Activated naive CD8-positive, alpha-beta T cell treated with anti-CD3 and anti-CD28 coated beads for 36 hours (primary cell): ENCODE measurements around the gene CTNND2. TPM values are rescaled to one million over a fixed set of nuclear protein-coding genes. Genes with fewer than 3 reads are reported as not detected.
"Not testable (repeated sequence)": the region's sequence is repeated elsewhere in the genome, so short reads cannot be mapped to it uniquely, and the experiment has no call there.

Source experiments
- DNase-seq: peaks from one replicate; pipeline ENCODE4 v3.0.0; 2021
- H3K27ac Mint-ChIP-seq: one replicate; pipeline ENCODE4 v1.8.0; 2022; ENCODE audit warnings: mild to moderate bottlenecking, moderate library complexity, mixed read lengths
- H3K27me3 Mint-ChIP-seq: one replicate; pipeline ENCODE4 v1.8.0; 2022; ENCODE audit warnings: mild to moderate bottlenecking, mixed read lengths
- H3K36me3 Mint-ChIP-seq: one replicate; pipeline ENCODE4 v1.8.0; 2021; ENCODE audit warnings: mild to moderate bottlenecking, mixed read lengths
- H3K4me1 Mint-ChIP-seq: one replicate; pipeline ENCODE4 v1.8.0; 2021; ENCODE audit warnings: mixed read lengths
- H3K4me3 Mint-ChIP-seq: one replicate; pipeline ENCODE4 v1.8.0; 2022; ENCODE audit warnings: mild to moderate bottlenecking, moderate library complexity, mixed read lengths
- H3K9me3 Mint-ChIP-seq: one replicate; pipeline ENCODE4 v1.8.0; 2022; ENCODE audit warnings: mixed read lengths
- total RNA-seq, 2 experiments: library from RNA; stranded (reverse); gene quantifications; one replicate each; pipeline ENCODE4 v1.2.3, GENCODE V29; 2021

Gene CTNND2
- total RNA-seq, 2 experiments from 2014 or later: not detected

- DNase-seq: no peak
- H3K27ac Mint-ChIP-seq: no peak overlapping the region
- H3K4me3 Mint-ChIP-seq: no peak overlapping the region
Measured at GRCh38 chr5:11335881-11336760, 568.1 kb downstream of the CTNND2 start.

DNA sequence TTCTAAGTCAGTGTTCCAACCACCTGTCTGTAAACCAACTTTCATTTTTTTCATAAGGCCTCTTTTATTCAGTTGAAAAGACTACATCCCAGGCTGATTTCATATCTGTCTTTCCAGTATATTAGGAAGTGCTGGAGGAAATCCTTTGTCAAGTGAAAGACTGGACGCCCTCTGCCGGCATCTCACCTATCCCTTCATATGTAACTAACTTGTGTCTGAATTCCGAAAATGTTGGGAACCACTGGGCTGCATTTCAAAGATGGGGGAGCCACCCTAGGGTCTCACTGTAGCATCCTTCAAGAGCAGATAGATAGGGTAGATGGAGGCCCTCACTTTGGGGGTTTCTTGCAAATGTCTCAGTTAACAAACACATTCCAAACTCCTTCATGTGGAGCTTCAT lies 569.8 kb downstream of the CTNND2 start:
- Mint-ChIP-seq H3K27me3 (no peaks in the 10 kb centered on the region), H3K27ac (no peak overlapping the region), H3K4me1 (no peaks in the 10 kb centered on the region), H3K4me3 (no peak overlapping the region), H3K9me3 (no peaks in the 10 kb centered on the region), H3K36me3 (no peaks in the 10 kb centered on the region)
- no peak for DNase-seq

More at GRCh38 chr5:11335881-11336760, 568.1 kb downstream of the CTNND2 start:
- H3K4me1 Mint-ChIP-seq: no peaks in the 10 kb centered on the region
- H3K27me3 Mint-ChIP-seq: peaks cover 4% of the 10 kb centered on the region
- H3K9me3 Mint-ChIP-seq: no peaks in the 10 kb centered on the region
- H3K36me3 Mint-ChIP-seq: no peaks in the 10 kb centered on the region

DNA sequence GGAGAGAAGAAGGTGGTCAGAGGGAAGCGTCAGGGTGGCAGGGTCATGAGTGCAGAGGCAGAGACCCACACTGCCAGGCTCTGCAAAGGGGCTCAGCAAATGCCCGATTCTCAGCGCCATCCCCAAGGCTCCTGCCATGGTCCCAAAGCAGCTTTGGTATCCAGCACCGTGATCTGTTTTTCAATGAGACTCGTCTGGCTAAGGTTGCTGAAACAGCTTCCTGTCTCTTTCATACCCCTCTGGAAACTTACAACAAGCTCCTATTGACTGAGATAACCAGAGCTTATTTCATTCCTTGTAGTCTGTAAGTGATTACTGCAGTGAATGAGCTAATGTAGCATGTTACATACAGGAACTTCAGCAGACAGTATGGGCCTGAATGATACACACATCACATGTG lies 574.6 kb downstream of the CTNND2 start:
- no peaks in the 10 kb centered on the region for H3K27me3 Mint-ChIP-seq
- no peak overlapping the region for H3K4me3 Mint-ChIP-seq
- no peaks in the 10 kb centered on the region for H3K36me3 Mint-ChIP-seq

DNA sequence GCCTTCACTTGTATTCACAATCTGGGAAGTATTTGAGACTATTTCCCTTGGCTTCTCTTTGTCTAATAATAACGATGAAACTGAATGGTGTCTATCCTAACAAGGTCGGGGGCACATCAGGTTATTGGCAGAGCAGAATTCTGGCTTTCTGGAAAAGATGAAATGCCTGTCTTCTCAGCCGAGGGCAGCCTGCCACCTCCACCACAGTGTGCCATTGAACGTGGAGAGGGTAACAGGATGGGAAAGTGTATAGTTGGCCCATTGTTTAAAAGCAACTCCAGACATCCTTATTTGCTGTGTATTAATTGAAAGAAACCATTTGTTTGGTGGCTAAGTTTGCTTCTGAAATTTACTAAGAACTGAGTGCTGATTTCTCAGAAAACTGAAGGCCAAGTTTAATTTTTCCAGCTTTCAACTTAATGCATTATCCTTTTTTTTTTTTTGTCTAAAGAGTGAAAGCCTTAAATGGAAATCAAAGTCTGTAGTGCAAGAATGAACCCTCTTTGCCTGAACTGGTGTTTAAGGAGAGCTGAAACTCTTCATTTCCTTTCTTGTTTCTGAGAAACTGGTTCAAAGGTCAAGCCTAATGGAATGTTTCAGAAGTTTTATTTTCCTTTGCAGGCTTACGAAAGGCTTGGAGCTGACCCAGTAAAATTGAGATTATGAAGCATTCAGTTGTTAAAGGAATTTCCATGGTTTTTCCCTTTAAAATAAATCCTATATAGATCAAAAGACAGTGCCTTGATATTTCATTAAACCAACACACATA lies 579.5 kb downstream of the CTNND2 start:
- Mint-ChIP-seq H3K4me1 (no peaks in the 10 kb centered on the region), H3K36me3 (no peaks in the 10 kb centered on the region), H3K4me3 (no peak overlapping the region), H3K27me3 (no peaks in the 10 kb centered on the region), H3K9me3 (no peaks in the 10 kb centered on the region), H3K27ac (no peak overlapping the region)
- DNase-seq: no peak

More for the DNA sequence above, 574.6 kb downstream of the CTNND2 start:
- no peaks in the 10 kb centered on the region for H3K4me1 Mint-ChIP-seq
- H3K27ac Mint-ChIP-seq: no peak overlapping the region
- no peaks in the 10 kb centered on the region for H3K9me3 Mint-ChIP-seq
- DNase-seq: no peak

- Mint-ChIP-seq H3K4me1 (no peaks in the 10 kb centered on the region), H3K27ac (no peak overlapping the region), H3K9me3 (no peaks in the 10 kb centered on the region), H3K36me3 (no peaks in the 10 kb centered on the region), H3K27me3 (no peaks in the 10 kb centered on the region), H3K4me3 (no peak overlapping the region)
- no peak for DNase-seq
Measured at GRCh38 chr5:11323761-11324160, 580.5 kb downstream of the CTNND2 start.

- no peak overlapping the region for H3K4me3 Mint-ChIP-seq
- no peaks in the 10 kb centered on the region for H3K36me3 Mint-ChIP-seq
- H3K27me3 Mint-ChIP-seq: no peaks in the 10 kb centered on the region
- no peak for DNase-seq
- H3K4me1 Mint-ChIP-seq: no peaks in the 10 kb centered on the region
- H3K27ac Mint-ChIP-seq: no peak overlapping the region
- H3K9me3 Mint-ChIP-seq: no peaks in the 10 kb centered on the region
Measured at GRCh38 chr5:11322133-11322532, 582.1 kb downstream of the CTNND2 start.

DNA sequence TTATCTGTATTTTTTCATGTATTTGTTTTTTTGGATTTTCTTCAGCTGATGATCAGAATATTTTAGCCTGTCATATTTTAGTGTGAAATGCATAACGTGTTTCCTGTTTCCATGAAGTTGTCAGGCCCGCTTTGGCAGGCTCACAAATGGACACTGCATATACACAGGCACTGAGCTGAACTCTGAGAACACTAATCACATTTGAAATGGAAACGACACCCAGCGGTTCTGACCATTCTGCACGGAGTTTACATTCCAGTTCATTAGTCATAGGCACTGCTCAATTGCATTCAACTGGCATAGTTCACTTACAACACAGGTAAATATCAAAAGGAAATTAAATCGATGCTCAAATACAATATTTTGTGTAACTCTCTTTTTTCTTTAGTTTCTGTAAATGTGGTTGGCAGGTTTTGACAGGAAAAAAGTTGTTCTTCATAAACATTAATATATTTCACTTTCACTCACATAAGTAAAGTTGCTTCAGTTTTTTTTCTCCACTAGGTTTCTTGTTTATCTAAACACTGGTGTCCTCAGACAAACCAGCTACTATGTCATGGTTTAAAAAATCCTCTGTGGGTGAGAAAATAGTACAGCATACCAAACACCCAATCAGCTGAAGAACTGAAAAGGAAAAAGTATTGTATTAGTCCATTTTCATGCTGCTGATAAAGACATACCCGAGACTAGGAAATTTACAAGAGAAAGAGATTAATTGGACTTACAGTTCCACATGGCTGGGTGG lies 584.2 kb downstream of the CTNND2 start:
- Mint-ChIP-seq H3K27me3 (no peaks in the 10 kb centered on the region), H3K4me1 (no peaks in the 10 kb centered on the region), H3K36me3 (no peaks in the 10 kb centered on the region), H3K4me3 (no peak overlapping the region), H3K27ac (no peak overlapping the region), H3K9me3 (no peaks in the 10 kb centered on the region)
- no peak for DNase-seq

- H3K9me3 Mint-ChIP-seq, H3K27ac Mint-ChIP-seq, H3K36me3 Mint-ChIP-seq, DNase-seq, H3K4me3 Mint-ChIP-seq, H3K27me3 Mint-ChIP-seq, H3K4me1 Mint-ChIP-seq: not testable (repeated sequence)
Measured at GRCh38 chr5:11313694-11314093, 590.6 kb downstream of the CTNND2 start.

- Mint-ChIP-seq H3K9me3 (no peaks in the 10 kb centered on the region), H3K4me3 (no peak overlapping the region), H3K27me3 (no peaks in the 10 kb centered on the region), H3K27ac (no peak overlapping the region), H3K4me1 (no peaks in the 10 kb centered on the region), H3K36me3 (no peaks in the 10 kb centered on the region)
- no peak for DNase-seq
Measured at GRCh38 chr5:11311731-11312130, 592.5 kb downstream of the CTNND2 start.

GRCh38 chr5:11311272-11311671 lies 593.0 kb downstream of the CTNND2 start:
- Mint-ChIP-seq H3K36me3 (no peaks in the 10 kb centered on the region), H3K27me3 (no peaks in the 10 kb centered on the region), H3K4me1 (no peaks in the 10 kb centered on the region), H3K9me3 (no peaks in the 10 kb centered on the region), H3K27ac (no peak overlapping the region), H3K4me3 (no peak overlapping the region)
- DNase-seq: no peak

- Mint-ChIP-seq H3K9me3 (no peaks in the 10 kb centered on the region), H3K36me3 (no peaks in the 10 kb centered on the region), H3K27ac (no peak overlapping the region), H3K4me1 (no peaks in the 10 kb centered on the region), H3K27me3 (no peaks in the 10 kb centered on the region), H3K4me3 (no peak overlapping the region)
- no peak for DNase-seq
Measured at GRCh38 chr5:11310158-11310557, 594.1 kb downstream of the CTNND2 start.

DNA sequence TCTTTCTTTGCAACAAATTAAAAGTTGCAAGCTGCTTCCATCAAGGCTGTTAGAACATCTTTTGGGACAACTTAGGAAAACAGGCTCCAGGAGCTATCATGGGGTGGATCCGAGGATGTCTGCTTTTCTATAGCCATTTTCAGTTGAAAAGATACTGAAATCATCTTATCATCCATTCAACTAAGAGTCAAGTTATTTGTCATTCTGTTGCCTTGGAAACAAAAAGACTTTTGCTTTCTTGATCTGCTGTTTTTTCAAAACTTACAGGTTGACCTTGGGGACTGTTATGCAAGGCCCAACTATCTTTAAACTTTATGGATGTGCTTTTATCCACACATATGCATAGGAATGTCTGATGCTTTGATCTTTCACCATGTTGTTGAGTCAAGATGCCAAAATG lies 597.9 kb downstream of the CTNND2 start:
- H3K4me3 Mint-ChIP-seq: no peak overlapping the region
- no peaks in the 10 kb centered on the region for H3K36me3 Mint-ChIP-seq
- no peak overlapping the region for H3K27ac Mint-ChIP-seq
- H3K27me3 Mint-ChIP-seq: no peaks in the 10 kb centered on the region
- no peaks in the 10 kb centered on the region for H3K9me3 Mint-ChIP-seq
- no peak for DNase-seq
- no peaks in the 10 kb centered on the region for H3K4me1 Mint-ChIP-seq

GRCh38 chr5:11305245-11305644 lies 599.0 kb downstream of the CTNND2 start:
- Mint-ChIP-seq H3K9me3 (no peaks in the 10 kb centered on the region), H3K4me3 (no peak overlapping the region), H3K27me3 (no peaks in the 10 kb centered on the region), H3K27ac (no peak overlapping the region), H3K36me3 (no peaks in the 10 kb centered on the region), H3K4me1 (no peaks in the 10 kb centered on the region)
- DNase-seq: no peak

DNA sequence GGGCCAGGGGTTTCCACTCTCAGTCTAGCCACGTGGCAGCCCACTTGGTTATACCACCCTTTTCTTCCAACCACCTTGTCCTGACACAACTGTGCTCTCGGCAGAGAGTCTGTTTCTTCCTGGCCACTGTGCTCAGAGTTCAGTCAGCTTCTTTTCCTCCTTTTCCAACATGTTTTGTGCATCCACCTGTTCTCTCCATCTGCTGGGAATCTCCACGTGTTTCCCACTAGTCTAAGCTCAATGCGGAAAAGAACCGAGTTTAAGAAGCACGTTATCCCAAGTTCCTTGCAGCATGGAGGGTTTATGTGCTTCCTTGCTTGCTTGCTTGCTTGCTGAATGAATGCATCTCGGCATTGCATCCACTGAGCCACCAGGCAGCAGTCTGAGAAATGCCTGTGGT lies 599.6 kb downstream of the CTNND2 start:
- Mint-ChIP-seq H3K9me3 (no peaks in the 10 kb centered on the region), H3K4me1 (no peaks in the 10 kb centered on the region), H3K36me3 (no peaks in the 10 kb centered on the region), H3K4me3 (no peak overlapping the region), H3K27ac (no peak overlapping the region), H3K27me3 (no peaks in the 10 kb centered on the region)
- no peak for DNase-seq

DNA sequence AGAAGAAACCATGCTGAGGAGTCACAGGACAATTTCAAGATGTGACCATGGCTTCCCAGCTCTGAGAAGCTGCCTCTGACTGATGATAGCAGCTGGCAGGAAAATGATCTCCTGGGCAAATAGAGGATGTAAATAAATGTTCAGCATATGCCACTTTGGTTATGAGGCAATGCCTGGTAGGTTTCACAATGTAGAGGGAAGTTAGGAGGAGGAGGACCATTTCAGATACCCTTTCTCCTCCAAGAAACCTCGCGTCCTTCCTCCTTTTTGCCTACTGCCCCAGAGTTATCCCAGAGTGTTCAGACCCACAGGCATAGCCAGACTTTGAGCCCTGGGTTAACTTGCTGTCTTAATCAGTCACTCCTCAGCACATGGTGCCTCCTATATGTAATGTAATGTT lies 601.6 kb downstream of the CTNND2 start:
- no peaks in the 10 kb centered on the region for H3K36me3 Mint-ChIP-seq
- no peak overlapping the region for H3K4me3 Mint-ChIP-seq
- H3K27me3 Mint-ChIP-seq: no peaks in the 10 kb centered on the region
- H3K9me3 Mint-ChIP-seq: no peaks in the 10 kb centered on the region
- DNase-seq: no peak
- no peaks in the 10 kb centered on the region for H3K4me1 Mint-ChIP-seq
- H3K27ac Mint-ChIP-seq: no peak overlapping the region
